Peyer's patch (tissue), 4 donors: ENCODE data around the gene IFI27.

Experiments used
- CTCF ChIP-seq, 6 experiments: fragments of 450-650 bp in 4 of 6; fragments of 200-600 bp in 2 of 6; sonication (generic) in 1 of 6; IDR thresholded peaks; one replicate each; pipeline ENCODE4 v1.5.1; 2017 to 2019; ENCODE audit warnings: antibody characterized with exemption in 6 of 6, mild to moderate bottlenecking in 3 of 6, moderate library complexity in 1 of 6
- POLR2A ChIP-seq, 2 donors: fragments of 450-650 bp; IDR thresholded peaks; one replicate each; pipeline ENCODE4 v1.5.1; 2017; ENCODE audit warnings: antibody characterized with exemption in 2 of 2, mild to moderate bottlenecking in 2 of 2, moderate library complexity in 2 of 2

DNA sequence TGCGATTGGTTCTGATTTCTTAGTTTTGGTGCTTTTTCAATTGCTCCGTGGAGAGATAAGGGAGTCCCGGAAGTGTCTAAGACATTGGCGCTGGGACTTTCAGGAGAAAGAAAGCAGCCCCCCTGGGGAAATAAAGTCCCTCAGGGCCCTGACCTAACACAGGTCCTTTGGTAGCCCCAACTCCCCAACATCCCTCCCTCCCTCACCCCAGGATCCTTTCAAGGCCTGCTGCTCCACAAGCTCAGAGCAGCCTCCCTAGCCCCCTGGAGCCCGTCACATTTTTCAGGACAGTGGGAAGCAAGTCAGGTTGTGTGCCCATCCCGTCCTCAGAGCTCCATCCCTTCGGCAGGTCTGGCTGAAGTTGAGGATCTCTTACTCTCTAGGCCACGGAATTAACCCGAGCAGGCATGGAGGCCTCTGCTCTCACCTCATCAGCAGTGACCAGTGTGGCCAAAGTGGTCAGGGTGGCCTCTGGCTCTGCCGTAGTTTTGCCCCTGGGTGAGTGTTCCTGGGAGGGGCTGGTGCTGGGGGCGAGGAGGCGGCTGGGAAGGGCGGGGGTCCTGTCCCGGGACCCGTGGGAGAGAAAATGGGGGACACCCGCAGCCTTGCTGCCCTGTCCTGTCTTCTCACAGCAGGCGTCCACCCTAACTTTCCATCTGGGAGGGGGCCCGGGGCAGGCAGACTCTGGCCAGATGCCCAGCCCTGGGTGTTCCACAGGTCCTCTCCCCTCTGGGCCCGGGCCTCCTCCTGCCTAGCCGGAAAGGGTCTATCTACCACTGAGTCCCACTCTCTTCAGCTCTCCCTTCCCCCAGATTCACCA is 950 bp downstream of the IFI27 start:
- TF ChIP-seq CTCF (IDR thresholded peaks at IDR 0.05) (no peak), POLR2A (IDR thresholded peaks at IDR 0.05) (no peak)
